Small intestine (tissue), 7 donors: ENCODE data around the gene TULP4. TPM values are rescaled to one million over a fixed set of nuclear protein-coding genes. Genes with fewer than 3 reads are reported as not detected.
"Not testable (repeated sequence)": the region's sequence is repeated elsewhere in the genome, so short reads cannot be mapped to it uniquely, and the experiment has no call there.

Source experiments
- DNase-seq, 2 donors: peaks; one replicate each; pipeline versions ENCODE4 v3.0.0 to v3.0.0-alpha.2; 2013
- FAIRE-seq: peaks from 2 replicates; lab custom pipeline; 2012; peaks lifted over from hg19 to GRCh38; lab: Jason Lieb, UNC
- H3K27ac ChIP-seq, 3 donors: one replicate each; pipeline ENCODE4 v1.5.1; 2013; ENCODE audit warnings: low read length in 2 of 3, mild to moderate bottlenecking in 2 of 3, control low read depth in 1 of 3, inconsistent platforms in 1 of 3, low read depth in 1 of 3, moderate library complexity in 1 of 3
- H3K27me3 ChIP-seq, 3 donors: one replicate each; pipeline ENCODE4 v1.6.1; 2013; ENCODE audit warnings: low read length in 3 of 3, inconsistent platforms in 1 of 3; ENCODE audit not compliant: control insufficient read depth in 3 of 3, insufficient read depth in 3 of 3
- H3K36me3 ChIP-seq, 3 donors: one replicate each; pipeline ENCODE4 v1.6.1; 2013; ENCODE audit warnings: low read length in 3 of 3, inconsistent platforms in 1 of 3, low read depth in 1 of 3, mild to moderate bottlenecking in 1 of 3, moderate library complexity in 1 of 3; ENCODE audit not compliant: control insufficient read depth in 3 of 3, insufficient read depth in 2 of 3
- H3K4me1 ChIP-seq, 3 donors: one replicate each; pipeline ENCODE4 v1.6.1; 2013; ENCODE audit warnings: low read length in 2 of 3, inconsistent platforms in 1 of 3, low read depth in 1 of 3, mild to moderate bottlenecking in 1 of 3, moderate library complexity in 1 of 3; ENCODE audit not compliant: control insufficient read depth in 3 of 3, insufficient read depth in 2 of 3
- H3K4me3 ChIP-seq, 3 donors: one replicate each; pipeline ENCODE4 v1.5.1; 2013; ENCODE audit warnings: low read length in 3 of 3, control low read depth in 1 of 3, inconsistent platforms in 1 of 3, low read depth in 1 of 3, mild to moderate bottlenecking in 1 of 3, moderate library complexity in 1 of 3
- H3K9me3 ChIP-seq, 2 donors: one replicate each; pipeline ENCODE4 v1.6.1; 2013; ENCODE audit warnings: low read depth in 1 of 2, low read length in 1 of 2; ENCODE audit not compliant: control insufficient read depth in 2 of 2, insufficient read depth in 1 of 2
- WGBS, 3 donors: extraction: QIAGEN DNeasy Blood & Tissue Kit; methylation state at CpG; one replicate each; pipeline ENCODE4 v1.1.7; 2013; 5-methylcytosine and 5-hydroxymethylcytosine counted together
- polyA plus RNA-seq, 4 donors: library from polyadenylated mRNA; stranded (reverse) in 3 of 4; unstranded in 1 of 4; fragments of 200-250 nt in 3 of 4; fragments of 120-200 nt in 1 of 4; gene quantifications; one replicate each; pipeline versions ENCODE4 v1.2.1 to v1.2.3, GENCODE V29; 2013
- donor health status: healthy with polysubstance abuse.
- donor health status: control.
- donor health status: control.
- donor health status: Bipolar disorder and iron deficiency.
- donor health status: healthy.

Gene TULP4
- polyA plus RNA-seq, 4 donors, result 7.2 to 30.7 (median 10.7) TPM

DNA sequence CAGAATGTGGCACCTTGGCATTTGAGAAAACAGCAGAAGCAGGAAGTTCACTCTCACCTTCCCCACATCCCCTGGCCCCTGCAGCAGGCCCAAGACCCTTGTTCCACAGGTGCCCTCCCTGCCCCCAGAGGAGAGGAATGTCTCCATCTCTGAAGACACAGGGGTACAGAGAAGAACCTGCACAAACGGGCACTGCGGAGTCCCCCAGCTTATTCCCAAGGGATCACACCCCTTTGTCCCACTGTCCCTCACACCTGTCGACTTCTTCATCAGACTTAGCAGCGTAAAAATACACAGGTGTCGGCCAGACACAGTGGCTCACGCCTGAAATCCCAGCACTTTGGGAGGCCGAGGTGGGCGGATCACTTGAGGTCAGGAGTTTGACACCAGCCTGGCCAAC is 204.8 kb downstream of the TULP4 start:
- H3K27me3 ChIP-seq, result no peaks in the 10 kb centered on the region
- H3K4me1 ChIP-seq, result peaks cover 0 to 4% (median 0%) of the 10 kb centered on the region in 3 donors
- H3K36me3 ChIP-seq, result no peaks in the 10 kb centered on the region
- no peak overlapping the region for H3K4me3 ChIP-seq
- H3K9me3 ChIP-seq, result no peaks in the 10 kb centered on the region
- 86 to 90% (median 89%) methylated on average over 8 of the region's 8 CpGs for WGBS, 3 donors
- FAIRE-seq (no peak), DNase-seq (no peak)
- no peak overlapping the region for H3K27ac ChIP-seq

- H3K9me3 ChIP-seq, result no peaks in the 10 kb centered on the region
- no peaks in the 10 kb centered on the region for H3K36me3 ChIP-seq
- H3K27me3 ChIP-seq, result no peaks in the 10 kb centered on the region
- no peak overlapping the region for H3K4me3 ChIP-seq
- no peak for FAIRE-seq
- peaks cover 0 to 4% (median 0%) of the 10 kb centered on the region in 3 donors for H3K4me1 ChIP-seq
- no peak for DNase-seq
- H3K27ac ChIP-seq, result no peak overlapping the region
- WGBS, 3 donors, result 79 to 83% (median 81%) methylated on average over 5 of the region's 5 CpGs
Measured at GRCh38 chr6:158517581-158517980, 205.3 kb downstream of the TULP4 start.

DNA sequence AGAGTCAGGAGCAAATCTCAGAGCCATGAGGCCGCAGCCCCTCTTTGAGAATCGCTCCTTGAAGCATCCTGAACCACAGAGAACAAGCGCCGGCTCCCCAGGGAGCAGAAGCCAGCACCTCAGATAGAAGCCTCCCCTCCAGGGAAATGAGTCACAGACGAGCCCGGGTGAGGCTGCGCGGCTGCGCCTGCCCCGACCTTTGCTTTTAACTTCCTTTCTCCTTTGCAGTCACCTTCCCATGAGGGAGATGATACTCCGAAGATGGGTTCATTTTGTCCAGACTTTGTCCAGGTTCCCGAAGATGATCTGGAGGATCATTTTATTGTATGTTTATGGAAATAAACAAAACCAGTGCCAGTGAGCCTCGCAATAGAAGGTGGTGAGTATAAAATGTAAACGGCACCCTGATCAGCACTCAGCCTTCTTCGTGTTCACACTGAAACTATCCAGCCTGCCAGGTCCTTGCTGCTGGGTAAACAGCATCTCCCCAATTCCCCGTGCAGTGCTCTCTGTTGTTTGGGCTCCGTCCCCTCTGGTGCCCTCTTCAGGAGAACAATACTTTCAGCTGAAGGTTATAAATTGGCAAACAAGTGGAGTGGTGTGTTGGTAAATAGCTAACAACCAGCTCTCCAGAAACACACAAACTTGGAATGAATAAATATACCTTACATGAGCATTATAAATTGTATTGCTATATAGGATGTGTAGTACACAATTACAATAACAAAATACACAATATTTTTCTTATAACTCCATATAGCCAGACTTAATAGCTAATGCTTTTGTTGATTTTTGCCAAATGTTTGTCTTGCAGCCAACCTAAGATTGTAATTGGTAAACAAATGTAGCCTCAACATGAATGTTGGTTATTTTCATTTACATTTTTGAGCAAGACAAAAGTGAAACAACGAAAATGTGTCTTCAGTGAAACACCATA is 206.2 kb downstream of the TULP4 start:
- Histone ChIP-seq H3K4me1 (peaks cover 0 to 4% (median 0%) of the 10 kb centered on the region in 3 donors), H3K27me3 (no peaks in the 10 kb centered on the region), H3K36me3 (no peaks in the 10 kb centered on the region), H3K27ac (peak overlapping the region in 1 of 3 donors; percentile 1), H3K9me3 (no peaks in the 10 kb centered on the region), H3K4me3 (peak overlapping the region in 1 of 3 donors; percentile 10)
- 1 to 9% (median 4%) methylated on average over 18 of the region's 18 CpGs for WGBS, 3 donors
- no peak for FAIRE-seq
- DNase-seq, result peak; percentile 72 to 80

- H3K36me3 ChIP-seq, result no peaks in the 10 kb centered on the region
Measured at GRCh38 chr6:158519300-158519699, 207.0 kb downstream of the TULP4 start.

GRCh38 chr6:158519761-158520160 is 207.5 kb downstream of the TULP4 start:
- FAIRE-seq (no peak), DNase-seq (no peak)
- 71 to 85% (median 72%) methylated on average over 4 of the region's 4 CpGs for WGBS, 3 donors
- Histone ChIP-seq H3K4me3 (no peak overlapping the region), H3K36me3 (no peaks in the 10 kb centered on the region), H3K27me3 (peaks cover 0 to 2% (median 0%) of the 10 kb centered on the region in 3 donors), H3K27ac (no peak overlapping the region), H3K4me1 (peaks cover 0 to 4% (median 0%) of the 10 kb centered on the region in 3 donors), H3K9me3 (peaks cover 0 to 7% of the 10 kb centered on the region in 2 donors)

More at GRCh38 chr6:158519300-158519699, 207.0 kb downstream of the TULP4 start:
- Histone ChIP-seq H3K9me3 (peaks cover 0 to 4% of the 10 kb centered on the region in 2 donors), H3K4me1 (peaks cover 0 to 4% (median 0%) of the 10 kb centered on the region in 3 donors), H3K4me3 (no peak overlapping the region), H3K27ac (no peak overlapping the region), H3K27me3 (no peaks in the 10 kb centered on the region)
- DNase-seq, result no peak
- no peak for FAIRE-seq
- 66 to 82% (median 75%) methylated on average over 3 of the region's 3 CpGs for WGBS, 3 donors

GRCh38 chr6:158520975-158521374 is 208.7 kb downstream of the TULP4 start:
- 91 to 96% (median 93%) methylated on average over 7 of the region's 7 CpGs for WGBS, 3 donors
- not testable (repeated sequence) for H3K4me1 ChIP-seq, H3K27ac ChIP-seq, H3K4me3 ChIP-seq, H3K36me3 ChIP-seq, DNase-seq, H3K27me3 ChIP-seq, FAIRE-seq
- peaks cover 0 to 11% of the 10 kb centered on the region in 2 donors for H3K9me3 ChIP-seq

DNA sequence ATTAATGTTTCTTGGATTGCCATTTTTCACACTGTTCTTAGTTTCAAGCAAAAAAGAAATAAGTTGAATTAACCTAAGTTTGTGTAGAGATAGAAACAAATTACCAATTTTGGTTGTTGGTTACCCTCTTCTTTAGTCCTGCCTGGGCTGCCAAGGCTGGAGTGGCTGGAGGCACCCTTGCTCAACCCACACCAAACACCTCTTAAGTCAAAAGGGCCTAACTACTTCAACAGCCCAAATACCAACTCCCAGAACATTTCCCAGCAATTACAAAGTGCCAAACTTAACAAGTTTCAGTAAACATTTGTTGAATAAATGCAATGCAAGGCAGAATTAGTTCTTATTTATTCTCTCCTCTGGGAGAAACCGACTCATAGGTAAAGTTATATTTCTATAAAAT is 209.5 kb downstream of the TULP4 start:
- H3K4me1 ChIP-seq, result no peaks in the 10 kb centered on the region
- H3K9me3 ChIP-seq, result peaks cover 0 to 11% of the 10 kb centered on the region in 2 donors
- H3K27me3 ChIP-seq, result peaks cover 0 to 6% (median 0%) of the 10 kb centered on the region in 3 donors
- H3K27ac ChIP-seq, result no peak overlapping the region
- DNase-seq (no peak), FAIRE-seq (no peak)
- no peak overlapping the region for H3K4me3 ChIP-seq
- no peaks in the 10 kb centered on the region for H3K36me3 ChIP-seq
- 88 to 93% (median 92%) methylated on average over 1 of the region's 1 CpG for WGBS, 3 donors

DNA sequence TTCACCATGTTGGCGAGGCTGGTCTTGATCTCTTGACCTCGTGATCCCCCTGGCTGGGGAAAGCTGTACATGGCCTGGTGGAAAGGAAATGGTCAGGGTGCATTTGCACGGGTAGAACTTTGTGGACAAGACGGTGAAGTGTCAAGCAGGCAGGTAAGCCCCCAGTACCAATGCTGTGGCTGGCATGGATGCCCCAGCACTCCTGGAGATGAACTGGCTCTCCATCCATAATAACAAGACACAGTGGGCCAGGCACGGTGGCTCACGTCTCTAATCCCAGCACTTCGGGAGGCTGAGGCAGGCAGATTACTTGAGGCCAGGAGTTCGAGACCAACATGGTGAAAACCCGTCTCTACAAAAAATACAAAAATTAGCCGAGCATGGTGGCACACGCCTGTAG is 210.4 kb downstream of the TULP4 start:
- H3K36me3 ChIP-seq, result no peaks in the 10 kb centered on the region
- 93 to 95% (median 94%) methylated on average over 11 of the region's 11 CpGs for WGBS, 3 donors
- no peak for FAIRE-seq
- H3K4me1 ChIP-seq, result no peaks in the 10 kb centered on the region
- no peak overlapping the region for H3K27ac ChIP-seq
- peaks cover 0 to 6% (median 0%) of the 10 kb centered on the region in 3 donors for H3K27me3 ChIP-seq
- peaks cover 0 to 11% of the 10 kb centered on the region in 2 donors for H3K9me3 ChIP-seq
- DNase-seq, result no peak
- no peak overlapping the region for H3K4me3 ChIP-seq
